Cardiac fibroblast (primary cell): ENCODE data around the gene HOATZ.

Experiments used
- DNase-seq, 2 donors: peaks; one replicate each; pipeline versions ENCODE4 v3.0.0 to v3.0.0-alpha.2; 2010; ENCODE audit warnings: low read depth in 2 of 2
- H3K4me3 ChIP-seq, 2 donors: replicated peaks in 1 of 2; 1 replicate in 1 of 2; 2 replicates in 1 of 2; pipeline ENCODE4 v1.5.1; 2011; ENCODE audit warnings: low read depth in 2 of 2, low read length in 2 of 2, mild to moderate bottlenecking in 2 of 2, moderate library complexity in 1 of 2
- TF ChIP-seq, protein P1 (sequence below): IDR thresholded peaks from one replicate; pipeline ENCODE4 v1.5.1; 2011; ENCODE audit warnings: low read depth, mild to moderate bottlenecking, low read length, inconsistent platforms

HOATZ gene

DNA sequence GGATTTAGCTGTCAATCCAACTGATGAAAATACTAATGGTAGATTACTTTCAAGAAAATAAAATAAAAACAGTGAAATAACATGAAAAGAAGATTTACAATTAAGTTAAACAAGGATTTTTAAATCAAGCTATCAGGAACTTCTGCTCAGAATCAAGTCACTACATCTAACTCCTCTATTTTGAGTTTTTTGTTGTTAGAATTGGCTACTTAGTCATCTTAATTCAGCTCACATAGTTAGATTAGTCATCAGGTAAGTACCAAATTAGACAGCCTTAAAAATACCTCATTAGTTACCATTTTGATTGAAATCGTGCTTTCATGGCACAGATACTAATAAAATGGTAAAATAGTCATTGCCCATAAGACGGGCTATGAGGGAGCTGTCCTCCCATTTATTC lies 38.2 kb upstream of the HOATZ start:
- H3K4me3 ChIP-seq: no peak overlapping the region
- DNase-seq: no peak
- TF ChIP-seq, protein P1, sequence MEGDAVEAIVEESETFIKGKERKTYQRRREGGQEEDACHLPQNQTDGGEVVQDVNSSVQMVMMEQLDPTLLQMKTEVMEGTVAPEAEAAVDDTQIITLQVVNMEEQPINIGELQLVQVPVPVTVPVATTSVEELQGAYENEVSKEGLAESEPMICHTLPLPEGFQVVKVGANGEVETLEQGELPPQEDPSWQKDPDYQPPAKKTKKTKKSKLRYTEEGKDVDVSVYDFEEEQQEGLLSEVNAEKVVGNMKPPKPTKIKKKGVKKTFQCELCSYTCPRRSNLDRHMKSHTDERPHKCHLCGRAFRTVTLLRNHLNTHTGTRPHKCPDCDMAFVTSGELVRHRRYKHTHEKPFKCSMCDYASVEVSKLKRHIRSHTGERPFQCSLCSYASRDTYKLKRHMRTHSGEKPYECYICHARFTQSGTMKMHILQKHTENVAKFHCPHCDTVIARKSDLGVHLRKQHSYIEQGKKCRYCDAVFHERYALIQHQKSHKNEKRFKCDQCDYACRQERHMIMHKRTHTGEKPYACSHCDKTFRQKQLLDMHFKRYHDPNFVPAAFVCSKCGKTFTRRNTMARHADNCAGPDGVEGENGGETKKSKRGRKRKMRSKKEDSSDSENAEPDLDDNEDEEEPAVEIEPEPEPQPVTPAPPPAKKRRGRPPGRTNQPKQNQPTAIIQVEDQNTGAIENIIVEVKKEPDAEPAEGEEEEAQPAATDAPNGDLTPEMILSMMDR: no peak

DNA sequence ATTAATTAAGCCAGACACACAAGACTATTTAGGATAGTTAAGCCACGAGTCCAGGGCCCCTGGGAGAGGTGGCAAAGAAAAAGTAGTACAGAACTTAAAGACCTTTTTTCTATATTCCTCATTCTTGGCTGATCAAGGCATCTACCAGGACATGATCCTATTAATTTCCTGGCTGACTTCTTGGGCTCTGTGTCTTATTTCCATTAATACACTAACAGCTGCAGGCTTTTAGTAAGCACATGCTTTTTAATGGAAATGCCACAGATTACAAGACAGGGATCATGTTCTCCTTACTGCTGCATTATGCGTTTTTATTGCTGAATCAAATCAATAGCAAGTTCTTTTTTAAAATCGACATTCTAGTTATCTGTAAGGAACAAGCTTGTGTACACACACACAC lies 37.6 kb upstream of the HOATZ start:
- no peak overlapping the region for H3K4me3 ChIP-seq
- no peak for DNase-seq
- TF ChIP-seq, protein P1: no peak

DNA sequence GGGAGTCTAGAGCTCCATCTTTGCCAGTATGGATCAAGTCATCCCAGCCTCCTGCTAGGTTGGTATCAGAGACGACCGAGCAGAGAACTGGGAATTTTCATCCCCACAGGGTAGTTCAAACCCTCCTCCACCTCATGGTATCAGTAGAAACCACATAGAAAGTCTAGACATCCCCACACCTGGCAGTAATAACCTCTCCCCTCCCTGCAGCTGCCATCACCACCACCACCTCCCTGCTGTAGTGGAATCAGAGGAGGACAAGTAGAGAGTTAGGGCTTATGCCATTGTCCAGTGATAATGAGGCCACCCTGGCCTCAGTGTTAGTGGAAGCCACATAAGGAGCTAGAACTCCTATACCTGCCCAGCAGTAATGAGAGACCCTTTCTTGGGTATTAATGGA lies 36.7 kb upstream of the HOATZ start:
- DNase-seq: no peak
- TF ChIP-seq, protein P1: no peak
- H3K4me3 ChIP-seq: no peak overlapping the region

DNA sequence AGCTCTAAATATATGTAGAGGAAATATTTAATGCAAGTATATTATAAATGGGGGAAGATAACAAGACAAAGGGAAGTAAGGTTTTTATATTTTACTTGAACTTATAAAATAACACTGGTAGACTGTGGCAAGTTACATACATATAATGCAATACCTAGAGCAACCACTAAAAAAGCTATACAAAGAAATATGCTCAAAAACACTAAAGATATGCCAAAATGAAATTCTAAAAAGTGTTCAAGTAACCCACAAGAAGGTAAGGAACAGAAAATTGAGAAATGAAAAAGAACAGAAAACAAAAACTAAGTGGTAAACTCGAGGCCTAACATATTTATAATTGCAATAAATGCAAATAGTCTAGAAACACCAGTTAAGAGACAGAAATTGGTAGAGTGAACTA lies 34.9 kb upstream of the HOATZ start:
- TF ChIP-seq, protein P1: no peak
- DNase-seq: no peak

DNA sequence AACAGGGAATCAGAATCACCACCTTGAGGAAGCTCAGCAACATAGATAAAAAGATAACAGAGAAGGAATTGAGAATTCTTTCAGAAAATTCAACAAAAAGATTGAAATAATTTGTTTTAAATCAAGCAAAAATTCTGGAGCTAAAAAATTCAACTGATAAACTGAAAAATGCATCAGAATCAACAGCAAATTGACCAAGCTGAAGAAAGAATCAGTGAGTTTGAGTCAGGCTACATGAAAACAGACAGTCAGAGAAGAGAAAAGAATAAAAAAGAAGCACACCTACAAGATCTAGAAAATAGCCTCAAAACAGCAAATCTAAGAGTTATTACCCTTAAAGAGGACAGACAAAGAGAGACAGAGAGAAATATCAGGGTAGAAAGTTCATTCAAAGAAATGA lies 31.1 kb upstream of the HOATZ start:
- DNase-seq: no peak
- TF ChIP-seq, protein P1: no peak
- no peak overlapping the region for H3K4me3 ChIP-seq

More for the DNA sequence above, 34.9 kb upstream of the HOATZ start:
- H3K4me3 ChIP-seq: no peak overlapping the region

DNA sequence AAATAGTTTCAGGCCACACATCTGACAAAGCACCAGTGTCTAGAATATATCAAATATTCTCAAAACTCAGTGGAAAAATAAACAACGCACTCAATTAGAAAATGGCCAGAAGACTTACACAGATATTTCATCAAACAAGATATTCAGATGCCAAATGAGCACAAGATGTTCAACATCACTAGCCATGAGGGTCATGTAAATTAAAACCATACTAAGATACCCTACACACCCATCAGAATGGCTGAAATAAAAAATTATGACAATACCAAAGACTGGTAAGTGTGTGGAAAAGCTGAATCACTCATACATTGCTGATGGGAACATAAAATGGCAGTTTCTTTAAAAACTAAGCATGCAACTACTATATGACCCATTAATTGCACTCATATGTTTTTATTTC lies 24.1 kb upstream of the HOATZ start:
- H3K4me3 ChIP-seq: no peak overlapping the region
- no peak for DNase-seq
- TF ChIP-seq, protein P1: no peak

DNA sequence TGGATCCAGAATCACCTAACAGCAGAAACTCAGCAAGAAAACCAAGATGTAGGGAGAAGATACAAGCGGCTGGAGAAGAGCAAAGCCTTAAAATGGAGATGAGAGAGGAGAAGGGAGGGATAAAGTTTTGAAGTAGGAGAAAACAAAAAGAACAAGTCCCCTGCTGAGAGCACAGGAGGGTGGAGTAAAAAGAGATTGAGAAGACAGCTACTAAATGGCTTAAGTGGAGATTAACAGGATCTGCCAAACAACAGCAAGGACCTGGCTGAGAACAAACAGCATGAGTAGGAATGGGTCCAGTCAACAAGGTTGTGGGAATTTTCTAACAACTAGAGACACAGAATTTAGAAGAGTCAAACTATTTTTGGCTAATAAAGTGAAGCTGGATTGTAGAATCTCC lies 20.5 kb upstream of the HOATZ start:
- no peak overlapping the region for H3K4me3 ChIP-seq
- TF ChIP-seq, protein P1: no peak
- no peak for DNase-seq
